ENCODE measurements around the gene PCYOX1L. TPM values are rescaled to one million over a fixed set of nuclear protein-coding genes. Genes with fewer than 3 reads are reported as not detected.
A peak's percentile ranks its signal among the peaks of the same experiment; 100 is the strongest.

The PCYOX1L gene
- total RNA-seq, 2 experiments from 2014 or later = 19.9 to 21.0 TPM

- CTCF ChIA-PET = interaction anchor here (1.5 to 5.0 kb wide), 3 partner anchors 9 to 260 kb away, joined by 3 to 51 read pairs (median 6); no protein-coding TSS in a partner anchor
- H3K4me1 Mint-ChIP-seq (ENCODE audit: low read depth) = peaks cover 56% of the 10 kb centered on the region
- no peak for DNase-seq
- no peaks in the 10 kb centered on the region for H3K27me3 Mint-ChIP-seq (ENCODE audit: low read depth)
- H3K27ac Mint-ChIP-seq = peak overlapping the region; percentile 23
- H3K9me3 Mint-ChIP-seq = no peaks in the 10 kb centered on the region
- intact Hi-C loops (cut with micrococcal nuclease) = loop anchor here (2.0 to 5.0 kb wide), 2 partner anchors 60 to 1723 kb away; partner anchors contain the start of gene TNIP1
- H3K4me3 Mint-ChIP-seq = peak overlapping the region; percentile 95
- peaks cover 17% of the 10 kb centered on the region for H3K36me3 Mint-ChIP-seq (ENCODE audit: low read depth)
Observed at GRCh38 chr5:149358868-149359495, 1.1 kb downstream of the PCYOX1L start.

- CTCF ChIA-PET = interaction anchor here (1.0 to 4.5 kb wide), 5 partner anchors 9 to 205 kb away, joined by 3 to 31 read pairs (median 4); no protein-coding TSS in a partner anchor
- no peak for DNase-seq
- Mint-ChIP-seq H3K4me3 (no peak overlapping the region), H3K9me3 (no peaks in the 10 kb centered on the region), H3K4me1 (ENCODE audit: low read depth) (peaks cover 46% of the 10 kb centered on the region), H3K36me3 (ENCODE audit: low read depth) (peaks cover 7% of the 10 kb centered on the region), H3K27ac (peak overlapping the region; percentile 42), H3K27me3 (ENCODE audit: low read depth) (no peaks in the 10 kb centered on the region)
- intact Hi-C loops (cut with micrococcal nuclease) = no loop called here
Observed at GRCh38 chr5:149360272-149360671, 2.4 kb downstream of the PCYOX1L start.

GRCh38 chr5:149362541-149362940 is 4.7 kb downstream of the PCYOX1L start:
- Mint-ChIP-seq H3K27me3 (ENCODE audit: low read depth) (no peaks in the 10 kb centered on the region), H3K9me3 (no peaks in the 10 kb centered on the region), H3K36me3 (ENCODE audit: low read depth) (peaks cover 2% of the 10 kb centered on the region), H3K4me3 (no peak overlapping the region), H3K27ac (no peak overlapping the region), H3K4me1 (ENCODE audit: low read depth) (peaks cover 29% of the 10 kb centered on the region)
- CTCF ChIA-PET = interaction anchor here (4.5 kb wide), 1 partner anchor 9 kb away, joined by 31 read pairs; no protein-coding TSS in a partner anchor
- intact Hi-C loops (cut with micrococcal nuclease) = no loop called here
- no peak for DNase-seq

- no peaks in the 10 kb centered on the region for H3K9me3 Mint-ChIP-seq
- no peak overlapping the region for H3K4me3 Mint-ChIP-seq
- H3K4me1 Mint-ChIP-seq (ENCODE audit: low read depth) = peaks cover 32% of the 10 kb centered on the region
- peaks cover 7% of the 10 kb centered on the region for H3K36me3 Mint-ChIP-seq (ENCODE audit: low read depth)
- CTCF ChIA-PET = interaction anchor here (2.5 to 5.3 kb wide), 3 partner anchors 8 to 70 kb away, joined by 12 to 31 read pairs (median 28); no protein-coding TSS in a partner anchor
- no peak overlapping the region for H3K27ac Mint-ChIP-seq
- no peaks in the 10 kb centered on the region for H3K27me3 Mint-ChIP-seq (ENCODE audit: low read depth)
- DNase-seq = no peak
- intact Hi-C loops (cut with micrococcal nuclease) = no loop called here
Observed at GRCh38 chr5:149363358-149363757, 5.5 kb downstream of the PCYOX1L start.

- CTCF ChIA-PET = interaction anchor here (2.5 to 5.3 kb wide), 3 partner anchors 8 to 70 kb away, joined by 12 to 31 read pairs (median 28); no protein-coding TSS in a partner anchor
- Mint-ChIP-seq H3K4me3 (no peak overlapping the region), H3K9me3 (no peaks in the 10 kb centered on the region), H3K4me1 (ENCODE audit: low read depth) (peaks cover 26% of the 10 kb centered on the region), H3K27me3 (ENCODE audit: low read depth) (no peaks in the 10 kb centered on the region), H3K27ac (no peak overlapping the region), H3K36me3 (ENCODE audit: low read depth) (peaks cover 8% of the 10 kb centered on the region)
- DNase-seq = no peak
- intact Hi-C loops (cut with micrococcal nuclease) = no loop called here
Observed at GRCh38 chr5:149363936-149364335, 6.1 kb downstream of the PCYOX1L start.

GRCh38 chr5:149364719-149365118 is 6.9 kb downstream of the PCYOX1L start:
- Mint-ChIP-seq H3K36me3 (ENCODE audit: low read depth) (peaks cover 8% of the 10 kb centered on the region), H3K27me3 (ENCODE audit: low read depth) (no peaks in the 10 kb centered on the region), H3K4me3 (no peak overlapping the region), H3K4me1 (ENCODE audit: low read depth) (peaks cover 21% of the 10 kb centered on the region), H3K9me3 (no peaks in the 10 kb centered on the region), H3K27ac (no peak overlapping the region)
- intact Hi-C loops (cut with micrococcal nuclease) = no loop called here
- CTCF ChIA-PET = interaction anchor here (2.5 to 5.3 kb wide), 2 partner anchors 46 to 69 kb away, joined by 12 to 28 read pairs; no protein-coding TSS in a partner anchor
- no peak for DNase-seq

GRCh38 chr5:149365418-149365817 is 7.6 kb downstream of the PCYOX1L start:
- peaks cover 14% of the 10 kb centered on the region for H3K4me1 Mint-ChIP-seq (ENCODE audit: low read depth)
- CTCF ChIA-PET = interaction anchor here (1.0 to 9.3 kb wide), 9 partner anchors 8 to 68 kb away, joined by 3 to 80 read pairs (median 7); partner anchors contain the start of genes IL17B and PCYOX1L
- no peaks in the 10 kb centered on the region for H3K27me3 Mint-ChIP-seq (ENCODE audit: low read depth)
- H3K36me3 Mint-ChIP-seq (ENCODE audit: low read depth) = peaks cover 8% of the 10 kb centered on the region
- H3K9me3 Mint-ChIP-seq = no peaks in the 10 kb centered on the region
- H3K4me3 Mint-ChIP-seq = no peak overlapping the region
- intact Hi-C loops (cut with micrococcal nuclease) = no loop called here
- no peak for DNase-seq
- H3K27ac Mint-ChIP-seq = no peak overlapping the region

- CTCF ChIA-PET = interaction anchor here (0.8 to 9.3 kb wide), 17 partner anchors 9 to 189 kb away, joined by 3 to 80 read pairs (median 5); partner anchors contain the start of genes IL17B and PCYOX1L
- peaks cover 8% of the 10 kb centered on the region for H3K36me3 Mint-ChIP-seq (ENCODE audit: low read depth)
- H3K4me3 Mint-ChIP-seq = no peak overlapping the region
- intact Hi-C loops (cut with micrococcal nuclease) = no loop called here
- H3K27me3 Mint-ChIP-seq (ENCODE audit: low read depth) = no peaks in the 10 kb centered on the region
- peaks cover 9% of the 10 kb centered on the region for H3K4me1 Mint-ChIP-seq (ENCODE audit: low read depth)
- DNase-seq = no peak
- no peaks in the 10 kb centered on the region for H3K9me3 Mint-ChIP-seq
- no peak overlapping the region for H3K27ac Mint-ChIP-seq
Observed at GRCh38 chr5:149366169-149366729, 8.4 kb downstream of the PCYOX1L start.

- peak; percentile 72 for DNase-seq
- H3K36me3 Mint-ChIP-seq (ENCODE audit: low read depth) = peaks cover 8% of the 10 kb centered on the region
- peaks cover 10% of the 10 kb centered on the region for H3K4me1 Mint-ChIP-seq (ENCODE audit: low read depth)
- no peak overlapping the region for H3K4me3 Mint-ChIP-seq
- H3K27me3 Mint-ChIP-seq (ENCODE audit: low read depth) = no peaks in the 10 kb centered on the region
- intact Hi-C loops (cut with micrococcal nuclease) = loop anchor here (1.0 kb wide), 1 partner anchor 50 kb away; no protein-coding TSS in a partner anchor
- H3K9me3 Mint-ChIP-seq = no peaks in the 10 kb centered on the region
- no peak overlapping the region for H3K27ac Mint-ChIP-seq
- CTCF ChIA-PET = interaction anchor here (0.7 to 9.3 kb wide), 33 partner anchors 9 to 1016 kb away, joined by 3 to 80 read pairs (median 4); partner anchors contain the start of genes AFAP1L1, IL17B and PCYOX1L
Observed at GRCh38 chr5:149367249-149367971, 9.6 kb downstream of the PCYOX1L start.

- DNase-seq = no peak
- Mint-ChIP-seq H3K9me3 (no peaks in the 10 kb centered on the region), H3K4me1 (ENCODE audit: low read depth) (peaks cover 10% of the 10 kb centered on the region), H3K36me3 (ENCODE audit: low read depth) (peaks cover 8% of the 10 kb centered on the region), H3K27me3 (ENCODE audit: low read depth) (no peaks in the 10 kb centered on the region), H3K4me3 (no peak overlapping the region), H3K27ac (no peak overlapping the region)
- intact Hi-C loops (cut with micrococcal nuclease) = loop anchor here (1.0 kb wide), 2 partner anchors 51 to 66 kb away; no protein-coding TSS in a partner anchor
- CTCF ChIA-PET = interaction anchor here (0.6 to 9.3 kb wide), 29 partner anchors 8 to 479 kb away, joined by 3 to 80 read pairs (median 4); partner anchors contain the start of genes IL17B and PCYOX1L
Observed at GRCh38 chr5:149367972-149368645, 10.3 kb downstream of the PCYOX1L start.

- Mint-ChIP-seq H3K36me3 (ENCODE audit: low read depth) (peaks cover 6% of the 10 kb centered on the region), H3K9me3 (no peaks in the 10 kb centered on the region), H3K27ac (peak overlapping the region; percentile 57), H3K4me3 (no peak overlapping the region), H3K27me3 (ENCODE audit: low read depth) (no peaks in the 10 kb centered on the region), H3K4me1 (ENCODE audit: low read depth) (peaks cover 10% of the 10 kb centered on the region)
- DNase-seq = no peak
- intact Hi-C loops (cut with micrococcal nuclease) = loop anchor here (1.0 kb wide), 4 partner anchors 14 to 230 kb away; partner anchors contain the start of gene ABLIM3
- CTCF ChIA-PET = interaction anchor here (0.6 to 9.3 kb wide), 22 partner anchors 9 to 248 kb away, joined by 3 to 125 read pairs (median 4); partner anchors contain the start of genes GRPEL2, IL17B and PCYOX1L
Observed at GRCh38 chr5:149370878-149371277, 13.0 kb downstream of the PCYOX1L start.
